Keratinocyte (primary cell): ENCODE data around the gene FPR3. TPM values are rescaled to one million over a fixed set of nuclear protein-coding genes. Genes with fewer than 3 reads are reported as not detected.

Experiments
- DNase-seq: peaks from one replicate; pipeline ENCODE4 v3.0.0-alpha.2; 2011; ENCODE audit warnings: low read depth, missing footprints, low spot score
- FAIRE-seq: peaks from 2 replicates; lab custom pipeline; 2011; peaks lifted over from hg19 to GRCh38; lab: Jason Lieb, UNC
- H2AFZ ChIP-seq: 2 replicates; pipeline ENCODE4 v1.6.0; 2012; ENCODE audit warnings: low read length, control low read depth, inconsistent platforms; ENCODE audit not compliant: control insufficient read depth
- H3K27ac ChIP-seq: 2 replicates; pipeline ENCODE4 v1.5.1; 2011; ENCODE audit warnings: low read length; ENCODE audit not compliant: control insufficient read depth, insufficient read depth
- H3K27me3 ChIP-seq: 3 replicates; pipeline ENCODE4 v1.6.0; 2011; ENCODE audit warnings: low read length; ENCODE audit not compliant: control insufficient read depth, insufficient read depth; ENCODE audit errors: extremely low read depth
- H3K36me3 ChIP-seq, 2 experiments: 2 replicates in 1 of 2; 3 replicates in 1 of 2; pipeline ENCODE4 v1.5.1; 2011; ENCODE audit warnings: low read length in 2 of 2, mild to moderate bottlenecking in 1 of 2; ENCODE audit not compliant: control insufficient read depth in 2 of 2, insufficient read depth in 2 of 2; ENCODE audit errors: extremely low read depth in 1 of 2
- H3K4me1 ChIP-seq: 3 replicates; pipeline ENCODE4 v1.5.1; 2011; ENCODE audit warnings: low read length; ENCODE audit not compliant: control insufficient read depth, insufficient read depth; ENCODE audit errors: extremely low read depth
- H3K4me2 ChIP-seq: 3 replicates; pipeline ENCODE4 v1.6.0; 2011; ENCODE audit warnings: low read depth, low read length; ENCODE audit not compliant: control insufficient read depth, insufficient read depth; ENCODE audit errors: extremely low read depth
- H3K4me3 ChIP-seq, 3 experiments: fragments of 200-600 bp in 1 of 3; sonication (generic) in 1 of 3; 2 replicates in 2 of 3; 3 replicates in 1 of 3; pipeline ENCODE4 v1.5.1; 2011 to 2016; ENCODE audit warnings: low read length in 3 of 3, mild to moderate bottlenecking in 3 of 3, control low read depth in 2 of 3, inconsistent platforms in 1 of 3, low read depth in 1 of 3, mixed read lengths in 1 of 3, mixed run types in 1 of 3, moderate library complexity in 1 of 3; ENCODE audit not compliant: control insufficient read depth in 2 of 3, insufficient read depth in 2 of 3; ENCODE audit errors: extremely low read depth in 1 of 3
- H3K79me2 ChIP-seq: 2 replicates; pipeline ENCODE4 v1.6.0; 2012; ENCODE audit warnings: low read length; ENCODE audit not compliant: control insufficient read depth, insufficient read depth
- H3K9ac ChIP-seq: 3 replicates; pipeline ENCODE4 v1.6.0; 2011; ENCODE audit warnings: low read length; ENCODE audit not compliant: control insufficient read depth, insufficient read depth; ENCODE audit errors: extremely low read depth
- H3K9me1 ChIP-seq: 3 replicates; pipeline ENCODE4 v1.6.0; 2011; ENCODE audit warnings: low read length; ENCODE audit not compliant: control insufficient read depth, insufficient read depth; ENCODE audit errors: extremely low read depth
- H3K9me3 ChIP-seq: 2 replicates; pipeline ENCODE4 v1.5.1; 2012; ENCODE audit warnings: low read depth, low read length; ENCODE audit not compliant: control insufficient read depth
- H4K20me1 ChIP-seq: 3 replicates; pipeline ENCODE4 v1.6.0; 2011; ENCODE audit warnings: low read length; ENCODE audit not compliant: control insufficient read depth, insufficient read depth; ENCODE audit errors: extremely low read depth
- CTCF ChIP-seq, 3 experiments: IDR thresholded peaks in 1 of 3; conservative IDR thresholded peaks in 1 of 3; optimal IDR thresholded peaks in 1 of 3; 2 replicates in 2 of 3; 3 replicates in 1 of 3; pipeline versions ENCODE3 to v1.5.1; 2011; ENCODE audit warnings: low read length in 3 of 3, mild to moderate bottlenecking in 3 of 3, moderate library complexity in 2 of 3, control low read depth in 1 of 3, inconsistent platforms in 1 of 3; ENCODE audit not compliant: insufficient read depth in 2 of 3; ENCODE audit errors: extremely low read depth in 1 of 3
- EZH2 ChIP-seq: IDR thresholded peaks from one replicate; pipeline ENCODE4 v1.6.1; 2012; ENCODE audit warnings: inconsistent platforms, mild to moderate bottlenecking, low read length, moderate library complexity
- dilution Hi-C: fragments of 300-500 bp; cut with MboI; formaldehyde crosslinking; loops from one replicate; pipeline ENCODE4 v1.7.0; 2020; ENCODE audit warnings: low sequenced_read_pairs; ENCODE audit not compliant: extremely low pct_ligation_motif_present
- polyA plus RNA-seq, 5 experiments: library from polyadenylated mRNA; depleted of rRNA in 3 of 5; stranded (reverse) in 3 of 5; stranded (forward) in 1 of 5; unstranded in 1 of 5; fragments of >200 nt; gene quantifications; 1 replicate in 1 of 5; 2 replicates in 3 of 5; 3 replicates in 1 of 5; pipeline versions ENCODE4 v1.2.1 to v1.2.3, GENCODE V29; 2011 to 2012; ENCODE audit warnings: missing spikeins in 2 of 5, low read depth in 1 of 5, low replicate concordance in 1 of 5

Gene FPR3
- polyA plus RNA-seq, 1 donor (not counting 4 experiments of a cell fraction or from before 2014, with no cell fraction given): not detected

GRCh38 chr19:51821456-51821855, 26.5 kb downstream of the FPR3 start:
- H3K9me3 ChIP-seq: no peaks in the 10 kb centered on the region
- no peaks in the 10 kb centered on the region for H3K4me1 ChIP-seq
- no peak overlapping the region for H3K9ac ChIP-seq
- TF ChIP-seq CTCF (optimal IDR thresholded peaks at IDR 0.05 in 1 of 3, IDR thresholded peaks at IDR 0.05 in 1 of 3, conservative IDR thresholded peaks at IDR 0.05 in 1 of 3; ENCODE audit: extremely low read depth in 1 of 3, insufficient read depth in 2 of 3, low read length in 3 of 3) (no peak), EZH2 (no peak)
- FAIRE-seq (no peak), DNase-seq (no peak)
- H3K27me3 ChIP-seq: no peaks in the 10 kb centered on the region
- no peak overlapping the region for H3K4me2 ChIP-seq
- no peaks in the 10 kb centered on the region for H4K20me1 ChIP-seq
- no peaks in the 10 kb centered on the region for H3K9me1 ChIP-seq
- H3K36me3 ChIP-seq: no peaks in the 10 kb centered on the region
- dilution Hi-C loops: no loop called here
- H2AFZ ChIP-seq: no peak overlapping the region
- no peak overlapping the region for H3K4me3 ChIP-seq
- H3K27ac ChIP-seq: no peak overlapping the region
- no peaks in the 10 kb centered on the region for H3K79me2 ChIP-seq

DNA sequence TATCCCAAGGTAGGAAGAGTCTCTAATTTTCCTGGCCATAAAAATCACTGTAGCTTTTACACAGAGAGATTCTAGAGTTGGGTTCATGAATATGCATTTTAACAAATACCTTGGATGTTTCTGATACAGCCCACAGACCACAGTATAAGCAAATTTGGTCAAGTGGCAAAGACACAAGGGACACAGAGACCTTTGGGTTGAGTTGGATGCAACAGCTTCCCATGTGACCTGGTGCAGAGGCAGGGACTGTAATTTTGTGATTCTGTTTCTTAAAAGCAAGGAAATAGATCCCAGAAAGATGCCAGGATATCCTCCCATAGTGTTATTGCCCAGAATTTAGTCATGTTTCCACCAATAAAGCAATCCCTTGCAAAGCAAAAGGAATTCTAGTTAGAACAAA, 27.0 kb downstream of the FPR3 start:
- Histone ChIP-seq H3K4me3 (no peak overlapping the region), H3K4me1 (no peaks in the 10 kb centered on the region), H3K27ac (no peak overlapping the region), H3K9me3 (no peaks in the 10 kb centered on the region), H3K36me3 (no peaks in the 10 kb centered on the region), H3K9me1 (no peaks in the 10 kb centered on the region), H3K4me2 (no peak overlapping the region), H3K27me3 (no peaks in the 10 kb centered on the region), H4K20me1 (no peaks in the 10 kb centered on the region), H3K79me2 (no peaks in the 10 kb centered on the region), H3K9ac (no peak overlapping the region), H2AFZ (no peak overlapping the region)
- DNase-seq: no peak
- dilution Hi-C loops: no loop called here
- TF ChIP-seq CTCF (optimal IDR thresholded peaks at IDR 0.05 in 1 of 3, IDR thresholded peaks at IDR 0.05 in 1 of 3, conservative IDR thresholded peaks at IDR 0.05 in 1 of 3; ENCODE audit: extremely low read depth in 1 of 3, insufficient read depth in 2 of 3, low read length in 3 of 3) (no peak), EZH2 (no peak)
- FAIRE-seq: no peak
